ENCODE data around the gene ZNF362. TPM values are rescaled to one million over a fixed set of nuclear protein-coding genes. Genes with fewer than 3 reads are reported as not detected.

ZNF362 gene
- total RNA-seq, 1 donor from 2014 or later: 32.4 TPM

DNA sequence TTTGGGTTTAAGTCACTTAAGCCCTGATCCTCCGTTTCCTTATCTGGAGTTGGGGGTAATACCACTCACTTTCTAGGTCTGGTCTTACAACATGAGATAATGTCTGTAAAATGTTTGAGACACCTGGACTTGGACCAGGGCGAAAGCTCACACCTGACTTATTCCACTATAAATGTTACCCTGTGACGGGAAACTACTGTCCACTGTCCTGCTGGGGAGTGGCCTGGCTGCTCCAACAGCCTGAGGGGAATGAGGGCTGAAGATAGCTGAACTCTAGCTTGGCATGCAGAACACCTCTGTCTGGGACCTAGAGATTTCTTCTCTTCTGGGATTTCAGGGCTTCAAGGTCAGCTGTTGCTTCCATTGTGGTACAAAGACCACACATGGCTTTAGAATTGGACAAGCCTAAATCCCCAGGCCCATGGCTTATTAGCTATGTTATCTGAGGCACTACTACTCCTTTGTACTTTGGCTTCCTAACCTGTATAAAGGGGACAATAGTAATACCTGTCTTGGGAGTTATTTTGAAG is 74.1 kb downstream of the ZNF362 start:
- intact Hi-C loops (cut with micrococcal nuclease): no loop called here

DNA sequence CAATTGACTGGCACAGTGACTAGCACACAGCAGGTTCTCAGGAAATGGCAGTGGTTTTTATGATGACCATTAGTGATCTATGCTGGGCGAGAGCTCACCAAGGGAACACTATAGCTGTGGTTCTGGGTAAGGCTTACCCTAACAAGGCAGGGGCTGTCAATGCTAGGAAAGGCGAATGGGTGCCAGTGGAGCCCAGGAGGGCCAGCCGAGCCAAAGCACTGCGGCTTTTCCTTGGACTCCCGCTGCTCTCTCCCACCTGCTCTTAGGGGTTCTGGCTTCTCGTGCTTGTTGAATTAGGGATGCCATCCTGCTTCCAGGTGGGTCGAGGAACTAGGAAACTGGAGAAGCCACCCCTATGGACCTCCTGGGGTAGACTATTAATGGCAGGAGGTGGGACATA is 74.6 kb downstream of the ZNF362 start:
- H3K4me3 ChIP-seq: no peak overlapping the region
- no peaks in the 10 kb centered on the region for H3K9me3 ChIP-seq (replicated peaks)
- intact Hi-C loops (cut with micrococcal nuclease): no loop called here
- peak overlapping the region; percentile 99 for H3K27ac ChIP-seq (replicated peaks)
- H3K36me3 ChIP-seq: peaks cover 84% of the 10 kb centered on the region
- TF ChIP-seq, protein P1, sequence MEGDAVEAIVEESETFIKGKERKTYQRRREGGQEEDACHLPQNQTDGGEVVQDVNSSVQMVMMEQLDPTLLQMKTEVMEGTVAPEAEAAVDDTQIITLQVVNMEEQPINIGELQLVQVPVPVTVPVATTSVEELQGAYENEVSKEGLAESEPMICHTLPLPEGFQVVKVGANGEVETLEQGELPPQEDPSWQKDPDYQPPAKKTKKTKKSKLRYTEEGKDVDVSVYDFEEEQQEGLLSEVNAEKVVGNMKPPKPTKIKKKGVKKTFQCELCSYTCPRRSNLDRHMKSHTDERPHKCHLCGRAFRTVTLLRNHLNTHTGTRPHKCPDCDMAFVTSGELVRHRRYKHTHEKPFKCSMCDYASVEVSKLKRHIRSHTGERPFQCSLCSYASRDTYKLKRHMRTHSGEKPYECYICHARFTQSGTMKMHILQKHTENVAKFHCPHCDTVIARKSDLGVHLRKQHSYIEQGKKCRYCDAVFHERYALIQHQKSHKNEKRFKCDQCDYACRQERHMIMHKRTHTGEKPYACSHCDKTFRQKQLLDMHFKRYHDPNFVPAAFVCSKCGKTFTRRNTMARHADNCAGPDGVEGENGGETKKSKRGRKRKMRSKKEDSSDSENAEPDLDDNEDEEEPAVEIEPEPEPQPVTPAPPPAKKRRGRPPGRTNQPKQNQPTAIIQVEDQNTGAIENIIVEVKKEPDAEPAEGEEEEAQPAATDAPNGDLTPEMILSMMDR (IDR thresholded peaks at IDR 0.05; ENCODE audit: borderline replicate concordance): no peak
- DNase-seq: no peak
- H3K4me1 ChIP-seq: peaks cover 100% of the 10 kb centered on the region
- no peaks in the 10 kb centered on the region for H3K27me3 ChIP-seq (ENCODE audit: low read depth)

More for the DNA sequence above, 74.1 kb downstream of the ZNF362 start:
- peak overlapping the region; percentile 99 for H3K27ac ChIP-seq (replicated peaks)
- no peaks in the 10 kb centered on the region for H3K9me3 ChIP-seq (replicated peaks)
- no peaks in the 10 kb centered on the region for H3K27me3 ChIP-seq (ENCODE audit: low read depth)
- TF ChIP-seq, protein P1 (IDR thresholded peaks at IDR 0.05; ENCODE audit: borderline replicate concordance): no peak
- H3K4me1 ChIP-seq: peaks cover 100% of the 10 kb centered on the region
- no peak for DNase-seq
- peaks cover 88% of the 10 kb centered on the region for H3K36me3 ChIP-seq
- H3K4me3 ChIP-seq: no peak overlapping the region

DNA sequence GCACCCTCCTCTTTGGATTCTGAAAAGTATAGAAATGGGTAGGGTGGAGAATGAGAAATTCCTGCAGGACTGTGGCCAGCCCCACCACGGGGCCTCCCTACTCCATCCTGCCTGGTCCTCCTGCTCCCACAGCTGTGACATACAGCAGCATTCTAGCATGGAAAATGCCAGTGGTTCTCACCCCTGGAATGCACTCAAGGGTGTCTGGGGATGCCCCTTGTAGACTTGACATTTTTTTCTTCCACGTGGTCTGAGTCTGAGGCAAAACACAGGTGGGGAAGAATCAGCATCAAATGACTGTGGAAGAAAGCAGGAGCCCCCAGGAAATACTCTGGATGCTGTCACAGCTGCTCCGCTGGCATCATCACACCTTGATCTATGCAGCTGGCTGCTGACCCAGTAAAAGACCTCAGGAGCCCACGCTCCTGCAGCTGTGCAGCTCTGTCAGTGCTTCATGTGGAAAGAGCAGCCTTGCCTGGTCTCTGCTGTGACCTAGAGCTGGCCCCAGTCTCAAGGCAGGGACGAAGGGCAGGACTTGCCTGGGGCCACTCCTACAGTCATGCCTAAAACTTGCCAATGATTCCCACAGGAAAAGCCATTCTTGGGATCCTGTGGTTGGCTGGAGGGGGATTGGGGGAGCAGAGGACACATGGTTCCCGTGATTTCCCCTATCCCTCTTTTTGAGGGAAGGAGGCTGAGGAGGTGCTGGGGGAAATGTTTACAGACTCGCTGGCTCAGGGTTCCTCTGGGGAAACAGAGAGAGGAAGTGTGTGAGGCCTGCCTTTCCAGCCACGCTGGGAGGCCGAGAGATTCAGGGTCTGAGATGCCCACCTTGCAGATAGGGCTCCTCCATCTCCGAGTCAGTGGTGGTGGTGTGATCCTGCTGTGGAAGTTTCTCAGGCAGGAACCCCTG is 75.4 kb downstream of the ZNF362 start:
- H3K36me3 ChIP-seq: peaks cover 76% of the 10 kb centered on the region
- TF ChIP-seq, protein P1 (IDR thresholded peaks at IDR 0.05; ENCODE audit: borderline replicate concordance): no peak
- intact Hi-C loops (cut with micrococcal nuclease): no loop called here

DNA sequence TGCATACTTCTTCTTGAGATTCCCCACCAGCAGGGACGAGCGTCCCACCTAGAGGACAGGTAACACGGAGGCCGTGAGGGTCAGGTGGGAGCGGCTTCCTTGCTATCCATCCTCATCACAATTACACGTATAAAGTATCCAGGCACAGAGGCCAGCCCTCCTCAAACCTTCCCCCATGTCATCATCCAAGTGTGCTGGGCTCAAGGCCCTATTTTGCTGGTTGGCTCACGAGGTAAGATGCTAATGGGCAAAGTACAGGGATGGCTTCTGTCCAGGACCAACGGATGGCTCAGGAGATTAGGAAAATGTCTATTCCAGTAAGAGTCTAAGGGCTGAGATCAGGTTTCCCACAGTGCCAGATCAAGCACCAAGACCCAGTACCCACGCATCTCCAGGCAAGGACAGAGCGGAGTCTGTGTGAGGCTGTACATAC is 76.1 kb downstream of the ZNF362 start:
- H3K9me3 ChIP-seq (replicated peaks): no peaks in the 10 kb centered on the region
- intact Hi-C loops (cut with micrococcal nuclease): no loop called here
- peaks cover 100% of the 10 kb centered on the region for H3K4me1 ChIP-seq
- no peaks in the 10 kb centered on the region for H3K27me3 ChIP-seq (ENCODE audit: low read depth)
- DNase-seq: no peak
- peak overlapping the region; percentile 99 for H3K27ac ChIP-seq (replicated peaks)
- H3K36me3 ChIP-seq: peaks cover 69% of the 10 kb centered on the region
- H3K4me3 ChIP-seq: no peak overlapping the region
- TF ChIP-seq, protein P1 (IDR thresholded peaks at IDR 0.05; ENCODE audit: borderline replicate concordance): no peak

More for the DNA sequence above, 75.4 kb downstream of the ZNF362 start:
- Histone ChIP-seq H3K4me3 (no peak overlapping the region), H3K27me3 (ENCODE audit: low read depth) (no peaks in the 10 kb centered on the region), H3K27ac (replicated peaks) (peak overlapping the region; percentile 99), H3K4me1 (peaks cover 100% of the 10 kb centered on the region), H3K9me3 (replicated peaks) (no peaks in the 10 kb centered on the region)
- DNase-seq: no peak

DNA sequence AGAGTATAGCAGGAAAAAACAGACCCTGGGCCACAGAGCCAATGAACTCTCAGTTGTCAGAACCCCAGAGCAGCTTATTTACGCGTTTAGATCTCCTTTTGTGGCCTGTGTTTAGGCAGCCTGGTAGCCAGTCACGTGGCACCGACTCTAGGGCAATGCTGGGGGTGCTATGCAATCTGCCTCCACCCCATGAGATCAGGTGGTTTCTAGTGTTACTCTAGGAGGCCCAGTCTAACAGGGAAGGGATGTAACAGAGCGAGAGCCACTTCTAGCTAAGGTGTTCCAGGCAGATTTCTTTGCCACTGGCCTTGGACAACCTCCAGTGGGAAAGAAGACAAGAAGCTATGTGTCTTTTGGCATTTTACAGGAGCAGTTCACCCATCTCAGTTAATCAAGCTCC is 76.6 kb downstream of the ZNF362 start:
- peaks cover 100% of the 10 kb centered on the region for H3K4me1 ChIP-seq
- intact Hi-C loops (cut with micrococcal nuclease): no loop called here
- H3K27ac ChIP-seq (replicated peaks): peak overlapping the region; percentile 99
- H3K27me3 ChIP-seq (ENCODE audit: low read depth): no peaks in the 10 kb centered on the region
- peak overlapping the region; percentile 36 for H3K4me3 ChIP-seq
- TF ChIP-seq, protein P1 (IDR thresholded peaks at IDR 0.05; ENCODE audit: borderline replicate concordance): no peak
- DNase-seq: no peak
- H3K36me3 ChIP-seq: peaks cover 64% of the 10 kb centered on the region
- no peaks in the 10 kb centered on the region for H3K9me3 ChIP-seq (replicated peaks)

Data from left ventricle myocardium inferior (tissue), 1 donor.